ENCODE data around the gene MYO1F.
A peak's percentile ranks its signal among the peaks of the same experiment; 100 is the strongest.

Gene MYO1F

DNA sequence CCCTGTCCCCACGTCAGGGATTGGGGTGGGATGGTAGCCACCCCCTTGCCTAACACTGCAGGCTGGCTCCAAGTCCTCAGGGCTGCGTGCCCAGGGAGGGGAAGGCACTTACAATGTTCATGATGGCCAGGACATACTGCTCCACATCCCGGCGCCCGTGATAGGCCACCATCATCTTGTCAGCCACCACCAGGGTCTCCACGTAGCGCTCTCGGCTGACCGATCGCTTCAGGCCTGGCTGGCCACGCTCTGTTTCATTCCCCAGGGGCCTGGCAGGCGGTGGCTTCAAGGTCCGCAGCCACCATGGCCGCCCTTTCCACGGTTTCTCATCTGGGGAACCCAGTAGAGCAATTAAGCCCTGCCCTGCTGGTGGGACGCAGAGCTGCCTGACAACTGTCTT, 23.6 kb upstream of the MYO1F start:
- DNase-seq (ENCODE audit: low spot score), result no peak
- Histone ChIP-seq H3K27ac (no peak overlapping the region), H3K4me3 (no peak overlapping the region)
- TF ChIP-seq, protein P1, sequence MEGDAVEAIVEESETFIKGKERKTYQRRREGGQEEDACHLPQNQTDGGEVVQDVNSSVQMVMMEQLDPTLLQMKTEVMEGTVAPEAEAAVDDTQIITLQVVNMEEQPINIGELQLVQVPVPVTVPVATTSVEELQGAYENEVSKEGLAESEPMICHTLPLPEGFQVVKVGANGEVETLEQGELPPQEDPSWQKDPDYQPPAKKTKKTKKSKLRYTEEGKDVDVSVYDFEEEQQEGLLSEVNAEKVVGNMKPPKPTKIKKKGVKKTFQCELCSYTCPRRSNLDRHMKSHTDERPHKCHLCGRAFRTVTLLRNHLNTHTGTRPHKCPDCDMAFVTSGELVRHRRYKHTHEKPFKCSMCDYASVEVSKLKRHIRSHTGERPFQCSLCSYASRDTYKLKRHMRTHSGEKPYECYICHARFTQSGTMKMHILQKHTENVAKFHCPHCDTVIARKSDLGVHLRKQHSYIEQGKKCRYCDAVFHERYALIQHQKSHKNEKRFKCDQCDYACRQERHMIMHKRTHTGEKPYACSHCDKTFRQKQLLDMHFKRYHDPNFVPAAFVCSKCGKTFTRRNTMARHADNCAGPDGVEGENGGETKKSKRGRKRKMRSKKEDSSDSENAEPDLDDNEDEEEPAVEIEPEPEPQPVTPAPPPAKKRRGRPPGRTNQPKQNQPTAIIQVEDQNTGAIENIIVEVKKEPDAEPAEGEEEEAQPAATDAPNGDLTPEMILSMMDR (IDR thresholded peaks at IDR 0.05), result no peak

DNA sequence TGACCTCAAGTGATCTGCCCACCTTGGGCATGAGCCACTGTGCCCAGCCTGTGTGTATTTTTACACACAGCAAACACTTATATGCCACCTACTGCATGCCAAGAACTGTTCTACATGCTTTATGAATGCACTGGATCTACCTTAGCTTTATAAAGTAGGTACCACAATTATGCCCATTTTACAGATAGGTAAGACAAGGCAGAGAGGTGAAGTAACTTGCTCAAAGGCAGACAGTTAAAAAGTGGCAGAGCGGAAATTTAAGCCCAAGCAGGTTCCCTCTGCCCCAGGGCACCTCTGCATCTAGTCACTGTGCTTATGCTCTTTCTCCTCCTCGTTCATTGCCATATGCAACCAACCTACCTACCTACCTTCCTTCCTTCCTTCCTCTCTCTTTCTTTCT, 22.8 kb upstream of the MYO1F start:
- no peak for DNase-seq (ENCODE audit: low spot score)
- Histone ChIP-seq H3K4me3 (no peak overlapping the region), H3K27ac (no peak overlapping the region)
- TF ChIP-seq, protein P1 (IDR thresholded peaks at IDR 0.05), result no peak

GRCh38 chr19:8596168-8596567, 18.9 kb upstream of the MYO1F start:
- Histone ChIP-seq H3K4me3 (no peak overlapping the region), H3K27ac (no peak overlapping the region)
- TF ChIP-seq, protein P1 (IDR thresholded peaks at IDR 0.05), result no peak
- no peak for DNase-seq (ENCODE audit: low spot score)

- TF ChIP-seq, protein P1 (IDR thresholded peaks at IDR 0.05), result no peak
- H3K27ac ChIP-seq, result peak overlapping the region in 1 of 2 donors; percentile 53
- no peak overlapping the region for H3K4me3 ChIP-seq
- no peak for DNase-seq (ENCODE audit: low spot score)
These were observed 18.4 kb upstream of the MYO1F start for GRCh38 chr19:8595651-8596050.

- DNase-seq (ENCODE audit: low spot score), result no peak
- TF ChIP-seq, protein P1 (IDR thresholded peaks at IDR 0.05), result no peak
- peak overlapping the region in 1 of 2 donors; percentile 78 for H3K27ac ChIP-seq
- no peak overlapping the region for H3K4me3 ChIP-seq
These were observed 16.7 kb upstream of the MYO1F start for GRCh38 chr19:8593931-8594330.

DNA sequence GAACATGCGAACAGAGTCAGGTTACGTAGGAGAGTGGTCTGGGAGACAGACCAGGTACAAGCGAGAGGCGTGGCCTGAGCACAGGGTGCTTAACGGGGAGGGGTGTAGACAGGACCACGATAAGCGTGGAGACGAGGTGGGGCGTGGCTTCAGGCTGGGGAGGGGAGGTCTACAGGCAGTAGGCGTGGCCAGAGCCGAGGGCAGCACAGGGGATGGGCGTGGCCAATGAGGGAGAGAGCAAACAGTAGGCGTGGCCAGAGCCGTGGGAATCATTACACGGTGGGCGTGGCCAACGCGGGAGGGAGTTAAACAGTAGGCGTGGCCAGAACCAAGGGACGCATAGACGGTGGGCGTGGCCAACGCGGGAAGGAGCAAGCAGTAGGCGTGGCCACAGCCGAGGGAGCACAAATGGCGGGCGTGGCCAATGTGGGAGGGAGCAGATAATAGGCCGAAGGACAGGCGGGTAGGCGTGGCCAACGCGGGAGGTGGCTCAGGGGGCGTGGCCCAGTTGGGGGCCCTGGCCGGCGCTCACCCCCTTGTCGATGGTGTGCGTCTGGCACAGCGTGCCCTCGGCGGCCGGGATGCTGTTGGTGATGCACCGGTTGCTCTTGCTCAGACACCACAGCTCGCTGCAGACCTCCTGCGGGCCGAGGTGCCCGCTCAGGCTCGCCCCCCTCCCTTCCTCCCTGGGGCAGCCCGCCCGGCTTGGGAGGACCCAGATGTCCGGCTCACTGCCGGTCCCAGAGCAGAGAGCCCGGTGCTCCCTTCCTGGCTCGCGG, 15.2 kb upstream of the MYO1F start:
- DNase-seq (ENCODE audit: low spot score), result peak; percentile 98
- TF ChIP-seq, protein P1 (IDR thresholded peaks at IDR 0.05), result no peak
- Histone ChIP-seq H3K4me3 (peak overlapping the region; percentile 65), H3K27ac (peak overlapping the region in 1 of 2 donors; percentile 78)

DNA sequence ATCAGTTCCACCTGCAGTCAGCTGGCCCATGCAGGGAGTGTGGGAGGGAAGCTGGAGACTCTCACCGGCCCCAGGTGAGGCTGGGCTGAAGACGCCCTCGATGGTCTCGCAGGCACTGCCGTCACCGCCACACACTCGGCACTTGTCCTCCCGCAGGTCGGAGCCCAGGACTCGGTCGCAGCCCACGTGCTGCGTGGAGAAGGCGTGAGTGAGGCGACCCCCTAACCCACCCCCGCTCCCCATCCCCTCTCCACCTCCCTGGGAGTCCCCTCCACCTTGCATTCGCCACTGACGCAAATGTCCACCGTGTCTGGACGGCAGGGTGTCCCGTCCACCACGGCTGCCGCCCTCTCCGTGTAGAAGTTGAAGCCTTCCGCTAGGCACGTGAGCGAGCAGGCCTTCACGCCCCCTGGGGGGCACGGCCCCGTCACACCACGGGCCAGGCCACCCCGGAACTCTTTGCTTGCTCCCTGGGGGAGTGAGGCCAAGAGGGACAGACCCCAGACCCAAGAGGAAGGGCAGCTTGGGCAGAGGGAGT, 12.0 kb upstream of the MYO1F start:
- peak; percentile 68 for DNase-seq (ENCODE audit: low spot score)
- no peak overlapping the region for H3K27ac ChIP-seq
- H3K4me3 ChIP-seq, result no peak overlapping the region
- TF ChIP-seq, protein P1 (IDR thresholded peaks at IDR 0.05), result no peak

Data from coronary artery (tissue), 2 donors.